Mucosa of stomach (tissue), 1 donor: ENCODE measurements around the gene GBGT1.
"Not testable (repeated sequence)": the region's sequence is repeated elsewhere in the genome, so short reads cannot be mapped to it uniquely, and the experiment has no call there.

Source experiments
- H3K27me3 ChIP-seq: one replicate; pipeline ENCODE4 v1.7.0; 2013; ENCODE audit warnings: mild to moderate bottlenecking, low read length; ENCODE audit not compliant: control insufficient read depth, insufficient read depth
- H3K36me3 ChIP-seq: one replicate; pipeline ENCODE4 v1.7.0; 2013; ENCODE audit warnings: low read length; ENCODE audit not compliant: control insufficient read depth, insufficient read depth
- H3K4me1 ChIP-seq: one replicate; pipeline ENCODE4 v1.7.0; 2013; ENCODE audit warnings: mild to moderate bottlenecking, low read length; ENCODE audit not compliant: control insufficient read depth, insufficient read depth
- H3K4me3 ChIP-seq: one replicate; pipeline ENCODE4 v1.7.0; 2013; ENCODE audit warnings: low read length
- H3K9ac ChIP-seq: one replicate; pipeline ENCODE4 v1.7.0; 2013; ENCODE audit warnings: mild to moderate bottlenecking, low read length, moderate library complexity
- H3K9me3 ChIP-seq: one replicate; pipeline ENCODE4 v1.7.0; 2013; ENCODE audit warnings: mild to moderate bottlenecking, low read length, moderate library complexity; ENCODE audit not compliant: control insufficient read depth
- donor health status: Pancreatic carcinoma.

Gene GBGT1

DNA sequence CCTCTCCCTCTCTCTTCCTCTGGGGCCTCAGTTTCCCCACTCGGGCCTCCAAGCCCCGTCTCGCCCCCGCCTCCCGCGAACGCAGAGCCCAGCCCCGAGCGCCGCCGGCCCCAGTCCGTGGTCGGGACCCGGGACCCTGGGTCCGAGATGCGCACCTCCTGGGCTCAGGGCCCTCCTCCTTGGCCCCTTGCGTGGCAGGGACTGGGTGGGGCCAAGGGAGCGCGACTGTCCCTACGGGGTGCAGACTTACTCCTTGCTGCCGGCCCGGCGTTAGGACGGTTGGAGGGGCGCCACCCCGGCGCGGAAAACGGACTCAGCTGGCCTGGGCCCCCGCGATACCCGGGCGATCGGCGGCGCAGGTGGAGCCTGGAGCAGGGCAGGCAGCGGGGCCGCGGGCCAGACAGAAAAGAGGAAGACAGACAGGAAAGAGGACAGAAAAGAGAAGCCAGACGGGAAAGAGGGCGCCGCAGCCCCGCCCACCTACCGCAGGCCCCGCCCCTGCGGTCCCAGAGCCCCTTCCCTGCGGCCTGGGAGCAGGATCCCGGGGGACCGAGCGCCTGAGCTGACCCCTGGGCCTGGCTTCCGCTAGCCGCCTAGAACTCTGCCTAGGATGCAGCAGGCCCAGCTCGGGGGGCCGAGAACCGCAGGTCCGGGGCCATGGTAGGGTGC is at the start of gene GBGT1:
GBGT1 (minus strand) TSS at position 411 of the 669 bp plus-strand sequence. CDS start 1,502 bp downstream, outside the sequence.
- peaks cover 7% of the 10 kb centered on the region for H3K27me3 ChIP-seq
- H3K9ac ChIP-seq = peak within 1 kb of the TSS; percentile 71
- H3K36me3 ChIP-seq = no peaks in the 10 kb centered on the region
- peaks cover 13% of the 10 kb centered on the region for H3K4me1 ChIP-seq
- peak within 1 kb of the TSS; percentile 22 for H3K4me3 ChIP-seq
- H3K9me3 ChIP-seq = no peaks in the 10 kb centered on the region

DNA sequence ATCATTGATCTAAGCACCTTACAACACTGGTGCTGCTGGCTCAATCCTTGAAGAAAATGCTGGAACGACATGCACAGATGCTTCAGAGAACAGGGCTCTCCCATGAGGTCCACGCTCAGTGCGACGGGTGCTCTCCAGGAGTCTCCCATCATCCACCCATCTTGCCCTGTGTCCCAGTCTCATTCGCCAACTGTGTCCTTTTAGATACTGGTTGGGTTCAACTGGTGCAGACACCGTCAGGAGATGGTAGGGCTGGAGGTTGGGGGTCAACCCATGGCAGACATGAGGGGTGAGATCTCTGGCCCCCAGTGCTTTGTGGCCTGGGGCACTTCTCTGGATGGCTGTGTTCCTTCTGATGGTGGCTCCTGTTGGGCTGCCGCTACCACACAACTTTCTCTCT is 46.9 kb upstream of the GBGT1 start:
- Histone ChIP-seq H3K9me3 (no peaks in the 10 kb centered on the region), H3K36me3 (no peaks in the 10 kb centered on the region), H3K9ac (no peak overlapping the region), H3K4me3 (no peak overlapping the region), H3K4me1 (no peaks in the 10 kb centered on the region), H3K27me3 (peaks cover 7% of the 10 kb centered on the region)

DNA sequence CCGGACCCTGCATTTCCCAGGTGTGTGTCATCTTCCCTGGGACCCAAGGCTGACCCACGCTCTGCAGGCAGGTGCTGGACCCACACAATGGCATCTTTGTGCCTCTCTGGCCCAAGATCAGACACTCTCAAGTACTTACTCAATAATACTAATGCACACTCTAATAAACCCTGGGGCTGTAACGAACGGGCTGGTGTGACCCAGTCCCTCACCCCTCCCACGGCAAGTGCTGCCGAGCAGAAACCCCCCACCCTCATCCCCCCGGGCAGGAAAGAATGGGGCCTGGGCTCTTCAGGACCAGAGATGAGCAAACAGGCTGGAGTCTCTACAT is 46.5 kb upstream of the GBGT1 start:
- no peak overlapping the region for H3K9ac ChIP-seq
- H3K36me3 ChIP-seq = no peaks in the 10 kb centered on the region
- H3K27me3 ChIP-seq = peaks cover 7% of the 10 kb centered on the region
- no peak overlapping the region for H3K4me3 ChIP-seq
- no peaks in the 10 kb centered on the region for H3K9me3 ChIP-seq
- no peaks in the 10 kb centered on the region for H3K4me1 ChIP-seq

DNA sequence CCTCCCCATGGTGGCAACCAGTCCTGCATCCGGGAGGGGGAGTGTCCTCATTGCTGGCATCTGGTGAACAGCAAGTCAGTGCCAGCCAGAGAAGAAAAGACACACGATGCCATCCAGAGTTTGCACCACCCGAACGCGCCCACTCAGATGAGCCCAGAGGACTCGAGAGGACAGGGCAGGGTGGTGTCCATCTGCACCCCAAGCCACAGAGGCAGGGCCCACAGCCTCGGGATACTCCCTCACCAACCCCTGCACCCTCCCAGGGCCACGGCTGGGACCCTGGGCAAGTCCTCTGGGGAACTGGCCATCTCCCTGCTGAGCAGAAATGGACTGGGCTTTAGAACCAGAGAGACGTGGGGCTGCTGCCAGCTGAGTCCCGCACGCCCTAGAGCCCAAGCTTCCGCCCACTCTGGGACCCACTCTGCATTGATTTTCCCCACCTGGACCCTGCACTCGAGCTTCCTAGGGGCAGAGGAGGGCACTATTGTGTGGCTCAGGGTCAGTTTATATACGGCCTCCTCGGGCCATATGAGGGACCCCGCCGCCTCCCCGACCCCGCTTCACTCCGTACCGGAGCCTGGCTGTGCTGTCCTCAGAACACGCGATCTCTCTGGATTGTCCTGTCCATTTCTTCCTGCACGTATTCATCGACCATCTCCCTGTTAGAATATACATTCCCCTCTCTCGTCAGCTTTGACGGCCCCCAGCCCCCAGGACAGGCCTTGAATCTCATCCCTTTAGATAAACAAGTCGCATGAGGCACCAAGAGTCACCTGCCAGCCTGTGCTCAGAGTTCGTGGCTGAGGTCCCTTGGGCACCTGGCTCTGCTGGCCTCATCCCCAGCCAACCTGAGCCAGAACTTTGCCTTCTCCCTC is 45.9 kb upstream of the GBGT1 start:
- H3K27me3 ChIP-seq, H3K9me3 ChIP-seq, H3K36me3 ChIP-seq, H3K4me3 ChIP-seq, H3K9ac ChIP-seq, H3K4me1 ChIP-seq: not testable (repeated sequence)

DNA sequence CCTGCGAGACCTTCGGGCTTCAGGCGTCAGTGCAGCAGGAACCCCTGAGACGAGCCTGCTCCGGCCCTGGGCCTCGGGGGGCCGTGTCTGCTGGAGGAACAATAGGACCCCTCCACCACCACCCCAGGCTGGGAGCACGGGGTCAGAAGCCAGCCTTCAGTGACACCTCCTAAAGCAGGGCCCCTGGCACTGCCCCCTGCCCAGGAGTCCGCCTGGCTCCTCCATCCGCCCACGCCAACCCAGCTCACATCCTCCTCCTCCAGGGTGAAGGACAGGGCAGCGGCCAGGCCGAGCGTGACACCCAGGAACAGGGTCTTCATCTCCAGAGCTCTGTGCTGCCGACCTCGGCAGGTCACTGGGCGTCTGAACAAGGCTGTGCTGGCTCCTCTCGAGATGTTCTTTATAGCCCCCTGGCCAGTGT is 45.2 kb upstream of the GBGT1 start, which contains the start of gene OBP2B:
OBP2B (minus strand) TSS at position 371 of the 421 bp plus-strand sequence; CDS start at position 320, 51 bp downstream.
- not testable (repeated sequence) for H3K4me1 ChIP-seq, H3K27me3 ChIP-seq, H3K36me3 ChIP-seq, H3K9ac ChIP-seq, H3K9me3 ChIP-seq, H3K4me3 ChIP-seq

DNA sequence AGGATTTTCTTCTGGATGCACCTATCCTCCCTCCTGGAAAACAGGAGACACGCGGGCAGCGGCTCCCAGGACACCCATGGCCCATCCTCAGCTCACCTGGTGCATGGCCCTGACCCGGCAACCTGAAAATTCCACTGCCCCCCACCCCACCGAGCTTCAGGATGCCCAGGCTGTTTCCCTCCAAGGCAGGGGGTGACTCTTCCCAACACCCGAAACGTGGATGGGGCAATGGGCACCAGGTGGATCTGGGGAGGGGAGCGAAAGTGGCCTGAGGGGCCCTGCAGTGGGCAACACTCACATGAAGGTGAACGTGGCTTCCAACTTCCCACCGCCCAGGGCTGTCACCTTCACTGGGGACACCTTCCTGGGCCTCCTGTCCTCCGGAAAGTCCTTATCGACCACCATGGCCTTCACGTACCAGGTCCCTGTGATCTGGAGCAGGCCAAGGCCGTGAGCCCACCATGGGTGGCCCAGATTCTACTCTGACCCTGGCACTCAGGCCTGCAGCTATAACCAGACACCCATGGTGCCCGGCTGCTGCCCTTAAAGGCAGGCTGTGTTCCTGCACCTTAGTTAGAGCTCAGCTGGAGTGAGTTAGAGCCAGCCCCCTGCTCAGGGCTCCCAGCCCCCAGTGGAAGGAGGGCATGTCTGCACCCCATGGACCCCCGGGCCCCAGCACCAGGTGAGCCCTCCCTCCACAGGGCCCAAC is 44.6 kb upstream of the GBGT1 start:
- H3K4me1 ChIP-seq, H3K27me3 ChIP-seq, H3K9me3 ChIP-seq, H3K36me3 ChIP-seq, H3K4me3 ChIP-seq, H3K9ac ChIP-seq: not testable (repeated sequence)

DNA sequence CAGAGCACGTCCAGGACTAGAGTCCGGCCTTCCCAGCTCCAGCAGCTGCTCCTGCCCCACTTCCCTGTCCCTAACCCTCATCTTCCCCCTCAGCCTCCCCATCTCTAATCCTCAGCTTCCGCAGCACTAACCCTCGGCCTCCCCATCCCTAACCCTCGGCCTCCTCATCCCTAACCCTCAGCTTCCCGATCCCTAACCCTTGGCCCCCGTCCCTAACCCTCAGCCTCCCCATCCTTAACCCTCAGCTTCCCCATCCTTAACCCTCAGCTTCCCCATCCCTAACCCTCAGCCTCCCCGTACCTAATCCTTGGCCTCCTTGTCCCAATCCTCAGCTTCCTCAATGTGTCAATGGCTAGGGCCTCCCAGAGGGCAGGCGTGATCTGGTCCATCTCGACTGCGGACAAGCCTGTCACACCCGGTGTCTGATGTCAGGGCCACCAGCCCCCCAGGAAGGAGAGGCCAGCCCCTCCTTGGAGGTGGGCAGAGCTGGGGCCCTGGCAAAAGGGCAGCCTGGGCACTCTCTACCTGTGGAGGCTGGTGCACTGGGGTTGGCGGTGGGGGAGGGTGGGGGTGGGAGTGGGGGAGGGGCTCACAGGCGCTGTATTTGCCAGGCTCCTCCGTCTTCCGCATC is 43.9 kb upstream of the GBGT1 start:
- H3K9ac ChIP-seq = no peak overlapping the region
- no peaks in the 10 kb centered on the region for H3K36me3 ChIP-seq
- peaks cover 7% of the 10 kb centered on the region for H3K27me3 ChIP-seq
- H3K4me3 ChIP-seq = no peak overlapping the region
- H3K4me1 ChIP-seq = no peaks in the 10 kb centered on the region
- H3K9me3 ChIP-seq = no peaks in the 10 kb centered on the region

DNA sequence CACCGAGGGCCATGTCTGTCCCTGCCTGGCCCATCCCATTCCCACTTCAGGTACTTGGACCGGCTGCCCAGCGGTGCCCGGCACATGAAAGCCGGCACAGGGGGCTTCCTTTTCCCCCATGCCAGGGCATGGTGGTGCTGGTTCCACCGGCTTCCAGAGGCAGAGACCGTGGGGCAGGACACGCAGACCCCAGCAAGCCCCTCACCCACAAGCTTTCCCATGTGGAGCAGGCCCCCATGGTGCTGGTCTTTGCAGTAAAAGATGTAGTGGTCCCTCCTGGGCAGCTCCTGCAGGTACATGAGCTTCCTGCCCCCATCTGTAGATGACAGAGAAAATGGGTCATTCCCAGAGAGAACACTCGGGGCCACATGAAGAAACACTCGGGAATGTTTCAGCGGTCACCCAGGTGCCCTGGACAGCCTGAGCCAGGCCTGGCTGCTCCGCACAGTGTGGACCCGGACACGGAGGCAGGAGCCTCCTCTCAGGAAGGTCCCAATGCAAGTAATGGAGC is 43.4 kb upstream of the GBGT1 start:
- H3K9me3 ChIP-seq = no peaks in the 10 kb centered on the region
- H3K4me3 ChIP-seq = no peak overlapping the region
- H3K9ac ChIP-seq = no peak overlapping the region
- H3K27me3 ChIP-seq = peaks cover 7% of the 10 kb centered on the region
- no peaks in the 10 kb centered on the region for H3K36me3 ChIP-seq
- H3K4me1 ChIP-seq = no peaks in the 10 kb centered on the region

DNA sequence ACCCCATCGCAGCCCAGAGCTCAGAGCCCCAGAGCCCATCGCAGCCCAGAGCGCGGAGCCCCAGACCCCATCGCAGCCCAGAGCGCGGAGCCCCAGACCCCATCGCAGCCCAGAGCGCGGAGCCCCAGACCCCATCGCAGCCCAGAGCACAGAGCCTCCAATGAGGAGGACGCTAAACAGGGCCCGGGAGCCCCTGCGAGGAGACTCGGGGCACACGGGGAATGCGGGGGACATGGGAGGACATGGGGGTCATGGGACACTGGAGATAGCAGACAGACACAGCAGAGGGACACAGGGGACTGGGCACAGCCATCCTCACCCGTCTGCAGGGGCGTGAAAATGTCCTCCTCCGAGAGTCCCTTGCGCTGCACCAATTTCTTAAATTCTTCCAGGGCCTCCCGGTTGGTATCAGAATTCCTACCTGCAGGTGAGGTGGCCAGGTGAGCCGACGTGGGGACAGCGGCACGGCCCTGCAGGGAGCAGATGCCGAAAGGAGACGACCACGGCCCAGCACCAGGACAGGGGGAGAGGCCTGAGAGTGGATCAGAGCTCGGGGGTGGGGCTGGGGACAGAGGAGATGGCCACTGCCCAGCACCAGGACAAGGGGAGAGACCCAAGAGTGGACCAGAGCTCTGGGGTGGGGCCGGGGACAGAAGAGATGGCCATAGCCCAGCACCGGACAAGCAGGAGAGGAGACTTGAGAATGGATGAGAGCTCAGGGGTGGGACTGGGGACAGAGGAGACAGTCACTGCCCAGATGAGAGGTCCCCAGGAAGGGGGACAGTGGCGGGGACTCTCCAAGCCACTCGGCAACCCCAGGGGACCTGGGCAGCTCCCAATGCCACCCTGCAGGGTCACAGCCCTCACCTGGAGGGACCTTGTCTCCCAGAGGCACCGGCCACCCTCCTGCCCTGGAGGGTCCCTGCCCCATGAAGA is 42.5 kb upstream of the GBGT1 start:
- Histone ChIP-seq H3K36me3 (no peaks in the 10 kb centered on the region), H3K9me3 (no peaks in the 10 kb centered on the region), H3K27me3 (peaks cover 7% of the 10 kb centered on the region), H3K4me3 (no peak overlapping the region), H3K9ac (no peak overlapping the region), H3K4me1 (no peaks in the 10 kb centered on the region)

DNA sequence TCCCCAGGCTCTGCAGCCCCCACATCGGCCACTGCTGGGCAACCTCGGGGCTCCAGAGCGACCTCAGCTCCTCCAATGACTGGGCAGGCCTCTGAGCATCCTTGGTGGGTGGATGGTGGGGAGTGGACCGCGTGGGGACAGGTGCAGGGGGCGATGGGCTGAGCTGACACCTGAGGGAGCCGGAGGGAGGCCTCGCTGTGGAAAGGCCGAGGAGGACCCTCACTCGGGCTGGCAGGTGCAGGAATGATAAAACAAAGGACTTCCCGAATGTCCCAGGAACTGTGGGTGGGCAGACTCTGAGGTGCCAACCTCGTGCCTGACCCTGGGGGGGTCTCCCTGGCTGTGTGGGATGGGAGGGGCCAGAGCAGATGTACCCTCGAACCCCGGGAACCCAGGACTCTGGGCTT is 41.8 kb upstream of the GBGT1 start:
- not testable (repeated sequence) for H3K4me3 ChIP-seq

DNA sequence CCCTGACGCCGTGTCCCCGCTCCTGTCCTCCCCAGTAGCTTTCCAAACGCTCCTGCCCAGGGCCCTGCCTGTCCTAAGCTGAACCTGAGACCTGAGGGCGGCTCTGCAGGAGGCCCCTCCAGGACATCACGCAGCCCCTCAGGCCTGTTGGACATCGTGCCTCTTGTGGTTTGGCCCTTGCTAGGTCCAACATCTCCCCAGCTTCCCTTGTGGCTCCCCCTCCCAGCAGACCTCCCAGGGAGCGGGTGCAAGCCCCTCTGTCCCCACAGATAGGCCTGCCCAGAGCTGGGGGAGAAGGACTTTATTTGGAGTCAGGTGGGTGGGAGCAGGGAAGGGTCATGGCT is 41.3 kb upstream of the GBGT1 start:
- Histone ChIP-seq H3K4me3 (no peak overlapping the region), H3K4me1 (no peaks in the 10 kb centered on the region), H3K9ac (no peak overlapping the region), H3K9me3 (no peaks in the 10 kb centered on the region), H3K36me3 (no peaks in the 10 kb centered on the region), H3K27me3 (peaks cover 4% of the 10 kb centered on the region)

More for the DNA sequence above, 41.8 kb upstream of the GBGT1 start:
- H3K27me3 ChIP-seq, H3K9me3 ChIP-seq, H3K36me3 ChIP-seq, H3K4me1 ChIP-seq, H3K9ac ChIP-seq: not testable (repeated sequence)
